ENCODE data around the gene IZUMO1R.

GRCh38 chr11:94325681-94326080 lies 21.3 kb downstream of the IZUMO1R start:
- no peak for TF ChIP-seq POLR2A (IDR thresholded peaks at IDR 0.05; ENCODE audit: low read depth, low read length)
- no peak for TF ChIP-seq MYC (IDR thresholded peaks at IDR 0.05; ENCODE audit: low read depth, low read length)
- TF ChIP-seq EZH2 (IDR thresholded peaks at IDR 0.05; ENCODE audit: borderline replicate concordance, low read depth, low read length, severe bottlenecking) = no peak
- TF ChIP-seq, protein P1, sequence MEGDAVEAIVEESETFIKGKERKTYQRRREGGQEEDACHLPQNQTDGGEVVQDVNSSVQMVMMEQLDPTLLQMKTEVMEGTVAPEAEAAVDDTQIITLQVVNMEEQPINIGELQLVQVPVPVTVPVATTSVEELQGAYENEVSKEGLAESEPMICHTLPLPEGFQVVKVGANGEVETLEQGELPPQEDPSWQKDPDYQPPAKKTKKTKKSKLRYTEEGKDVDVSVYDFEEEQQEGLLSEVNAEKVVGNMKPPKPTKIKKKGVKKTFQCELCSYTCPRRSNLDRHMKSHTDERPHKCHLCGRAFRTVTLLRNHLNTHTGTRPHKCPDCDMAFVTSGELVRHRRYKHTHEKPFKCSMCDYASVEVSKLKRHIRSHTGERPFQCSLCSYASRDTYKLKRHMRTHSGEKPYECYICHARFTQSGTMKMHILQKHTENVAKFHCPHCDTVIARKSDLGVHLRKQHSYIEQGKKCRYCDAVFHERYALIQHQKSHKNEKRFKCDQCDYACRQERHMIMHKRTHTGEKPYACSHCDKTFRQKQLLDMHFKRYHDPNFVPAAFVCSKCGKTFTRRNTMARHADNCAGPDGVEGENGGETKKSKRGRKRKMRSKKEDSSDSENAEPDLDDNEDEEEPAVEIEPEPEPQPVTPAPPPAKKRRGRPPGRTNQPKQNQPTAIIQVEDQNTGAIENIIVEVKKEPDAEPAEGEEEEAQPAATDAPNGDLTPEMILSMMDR (IDR thresholded peaks at IDR 0.05; ENCODE audit: extremely low read depth in 1 of 2, insufficient read depth in 1 of 2, low read depth in 1 of 2, low read length in 2 of 2) = peak; percentile 33 to 63
- no peak for TF ChIP-seq POLR2AphosphoS5 (IDR thresholded peaks at IDR 0.05; ENCODE audit: insufficient read depth, low read depth, low read length)
- TF ChIP-seq MAX (IDR thresholded peaks at IDR 0.05; ENCODE audit: insufficient read depth, insufficient read length) = no peak
- TF ChIP-seq JUN (IDR thresholded peaks at IDR 0.05; ENCODE audit: borderline replicate concordance, insufficient read depth, insufficient read length, low read depth) = no peak
- no peak for TF ChIP-seq GATA2 (IDR thresholded peaks at IDR 0.05; ENCODE audit: insufficient read depth, insufficient read length, low read depth, low read length)
- no peak for TF ChIP-seq FOS (IDR thresholded peaks at IDR 0.05; ENCODE audit: borderline replicate concordance, insufficient read depth, low read length)

All from endothelial cell of umbilical vein (primary cell).